Sigmoid colon (tissue), 4 donors: ENCODE results near the gene FNIP2.

Experiments used
- EP300 ChIP-seq, 4 donors: sonication (generic); formaldehyde crosslinking; IDR thresholded peaks; one replicate each; pipeline ENCODE4 v1.6.1; 2017; ENCODE audit warnings: antibody characterized with exemption in 4 of 4
- POLR2A ChIP-seq, 2 donors: fragments of 450-650 bp; IDR thresholded peaks; one replicate each; pipeline ENCODE4 v1.6.1; 2016; ENCODE audit warnings: antibody characterized with exemption in 2 of 2, mild to moderate bottlenecking in 2 of 2, moderate library complexity in 2 of 2
- POLR2AphosphoS5 ChIP-seq, 4 donors: sonication (generic); formaldehyde crosslinking; IDR thresholded peaks; one replicate each; pipeline ENCODE4 v1.6.1; 2017; ENCODE audit warnings: antibody characterized with exemption in 4 of 4
- TF ChIP-seq, protein P1 (sequence below), 4 experiments: fragments of 450-650 bp in 3 of 4; fragments of 200-600 bp in 1 of 4; IDR thresholded peaks; one replicate each; pipeline ENCODE4 v1.5.1; 2016 to 2019; ENCODE audit warnings: antibody characterized with exemption in 4 of 4, mild to moderate bottlenecking in 3 of 4, moderate library complexity in 2 of 4

DNA sequence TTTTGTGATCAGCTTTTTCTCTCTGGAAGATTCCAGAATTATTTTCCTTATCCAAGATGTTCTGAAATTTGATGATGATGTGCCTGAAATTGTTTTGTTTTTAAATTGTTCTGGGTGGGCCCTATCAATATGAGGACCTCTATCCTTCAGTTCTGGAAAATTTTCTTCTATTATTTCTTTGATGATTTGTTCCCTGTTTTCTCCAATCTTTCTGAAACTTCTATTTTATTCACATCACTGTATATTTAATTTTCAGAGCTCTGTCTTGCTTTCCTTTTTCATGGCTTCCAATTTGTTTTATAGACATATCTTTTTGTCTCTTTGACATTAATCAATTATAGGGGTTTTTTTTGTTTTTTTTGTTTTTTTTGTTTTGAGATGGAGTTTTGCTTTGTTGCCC lies 12.2 kb upstream of the FNIP2 start:
- no peak for TF ChIP-seq POLR2AphosphoS5 (IDR thresholded peaks at IDR 0.05)
- TF ChIP-seq, protein P1, sequence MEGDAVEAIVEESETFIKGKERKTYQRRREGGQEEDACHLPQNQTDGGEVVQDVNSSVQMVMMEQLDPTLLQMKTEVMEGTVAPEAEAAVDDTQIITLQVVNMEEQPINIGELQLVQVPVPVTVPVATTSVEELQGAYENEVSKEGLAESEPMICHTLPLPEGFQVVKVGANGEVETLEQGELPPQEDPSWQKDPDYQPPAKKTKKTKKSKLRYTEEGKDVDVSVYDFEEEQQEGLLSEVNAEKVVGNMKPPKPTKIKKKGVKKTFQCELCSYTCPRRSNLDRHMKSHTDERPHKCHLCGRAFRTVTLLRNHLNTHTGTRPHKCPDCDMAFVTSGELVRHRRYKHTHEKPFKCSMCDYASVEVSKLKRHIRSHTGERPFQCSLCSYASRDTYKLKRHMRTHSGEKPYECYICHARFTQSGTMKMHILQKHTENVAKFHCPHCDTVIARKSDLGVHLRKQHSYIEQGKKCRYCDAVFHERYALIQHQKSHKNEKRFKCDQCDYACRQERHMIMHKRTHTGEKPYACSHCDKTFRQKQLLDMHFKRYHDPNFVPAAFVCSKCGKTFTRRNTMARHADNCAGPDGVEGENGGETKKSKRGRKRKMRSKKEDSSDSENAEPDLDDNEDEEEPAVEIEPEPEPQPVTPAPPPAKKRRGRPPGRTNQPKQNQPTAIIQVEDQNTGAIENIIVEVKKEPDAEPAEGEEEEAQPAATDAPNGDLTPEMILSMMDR (IDR thresholded peaks at IDR 0.05), result no peak
- TF ChIP-seq EP300 (IDR thresholded peaks at IDR 0.05), result no peak
- no peak for TF ChIP-seq POLR2A (IDR thresholded peaks at IDR 0.05)
